GM12873 (cell line): ENCODE data around the gene ATP8A1.

Experiments
- CTCF ChIP-seq: IDR thresholded peaks from 2 replicates; pipeline ENCODE4 v1.5.1; 2012; ENCODE audit warnings: low read depth, mild to moderate bottlenecking, moderate library complexity, low read length, control low read depth; ENCODE audit not compliant: insufficient read depth; ENCODE audit errors: missing control alignments

Gene ATP8A1

GRCh38 chr4:42554072-42554471 is 102.8 kb downstream of the ATP8A1 start:
- TF ChIP-seq CTCF = no peak

- no peak for TF ChIP-seq CTCF
Measured at GRCh38 chr4:42549896-42550295, 107.0 kb downstream of the ATP8A1 start.

- TF ChIP-seq CTCF = no peak
Measured at GRCh38 chr4:42547805-42548204, 109.1 kb downstream of the ATP8A1 start.

- TF ChIP-seq CTCF = no peak
Measured at GRCh38 chr4:42543762-42544161, 113.1 kb downstream of the ATP8A1 start.

- no peak for TF ChIP-seq CTCF
Measured at GRCh38 chr4:42543126-42543525, 113.8 kb downstream of the ATP8A1 start.

GRCh38 chr4:42541647-42542046 is 115.3 kb downstream of the ATP8A1 start:
- no peak for TF ChIP-seq CTCF

- TF ChIP-seq CTCF = no peak
Measured at GRCh38 chr4:42533042-42533441, 123.9 kb downstream of the ATP8A1 start.

GRCh38 chr4:42531341-42532030 is 125.4 kb downstream of the ATP8A1 start:
- TF ChIP-seq CTCF = no peak
